ENCODE data around the gene PITPNC1.
"Not testable (repeated sequence)": the region's sequence is repeated elsewhere in the genome, so short reads cannot be mapped to it uniquely, and the experiment has no call there.

- TF ChIP-seq, protein P1, sequence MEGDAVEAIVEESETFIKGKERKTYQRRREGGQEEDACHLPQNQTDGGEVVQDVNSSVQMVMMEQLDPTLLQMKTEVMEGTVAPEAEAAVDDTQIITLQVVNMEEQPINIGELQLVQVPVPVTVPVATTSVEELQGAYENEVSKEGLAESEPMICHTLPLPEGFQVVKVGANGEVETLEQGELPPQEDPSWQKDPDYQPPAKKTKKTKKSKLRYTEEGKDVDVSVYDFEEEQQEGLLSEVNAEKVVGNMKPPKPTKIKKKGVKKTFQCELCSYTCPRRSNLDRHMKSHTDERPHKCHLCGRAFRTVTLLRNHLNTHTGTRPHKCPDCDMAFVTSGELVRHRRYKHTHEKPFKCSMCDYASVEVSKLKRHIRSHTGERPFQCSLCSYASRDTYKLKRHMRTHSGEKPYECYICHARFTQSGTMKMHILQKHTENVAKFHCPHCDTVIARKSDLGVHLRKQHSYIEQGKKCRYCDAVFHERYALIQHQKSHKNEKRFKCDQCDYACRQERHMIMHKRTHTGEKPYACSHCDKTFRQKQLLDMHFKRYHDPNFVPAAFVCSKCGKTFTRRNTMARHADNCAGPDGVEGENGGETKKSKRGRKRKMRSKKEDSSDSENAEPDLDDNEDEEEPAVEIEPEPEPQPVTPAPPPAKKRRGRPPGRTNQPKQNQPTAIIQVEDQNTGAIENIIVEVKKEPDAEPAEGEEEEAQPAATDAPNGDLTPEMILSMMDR (IDR thresholded peaks at IDR 0.05): not testable (repeated sequence)
- TF ChIP-seq POLR2A (IDR thresholded peaks at IDR 0.05): not testable (repeated sequence)
Measured at GRCh38 chr17:67472606-67473005, 95.5 kb downstream of the PITPNC1 start.

All from adrenal gland (tissue), 5 donors.